Common myeloid progenitor, CD34-positive (primary cell): ENCODE data around the gene VDAC1.

Experiments used
- CTCF ChIA-PET: fragments of 350-600 bp; sonication (Branson Sonifier 250); formaldehyde crosslinking; loops from one replicate; lab custom pipeline; 2021; ENCODE audit warnings: antibody characterized with exemption; lab: Charles Lee
- POLR2A ChIA-PET: fragments of 350-600 bp; sonication (Branson Sonifier 250); formaldehyde crosslinking; loops from one replicate; lab custom pipeline; 2021; ENCODE audit warnings: antibody characterized with exemption; lab: Charles Lee
- DNase-seq, 3 donors: peaks; one replicate each; pipeline versions ENCODE4 v3.0.0 to v3.0.0-alpha.2; 2013
- H3K27ac ChIP-seq, 2 experiments: 1 replicate in 1 of 2; 2 replicates in 1 of 2; pipeline ENCODE4 v1.7.0; 2013; ENCODE audit warnings: inconsistent platforms in 2 of 2, low read length in 2 of 2, mild to moderate bottlenecking in 2 of 2, low read depth in 1 of 2, moderate library complexity in 1 of 2; ENCODE audit not compliant: severe bottlenecking in 2 of 2, insufficient read depth in 1 of 2, poor library complexity in 1 of 2
- H3K27me3 ChIP-seq, 5 experiments: replicated peaks in 2 of 5; 1 replicate in 3 of 5; 2 replicates in 2 of 5; pipeline versions ENCODE4 v1.6.1 to v1.7.0; 2013; ENCODE audit warnings: low read length in 4 of 5, mild to moderate bottlenecking in 2 of 5, moderate library complexity in 2 of 5, inconsistent platforms in 1 of 5; ENCODE audit not compliant: insufficient read depth in 5 of 5, control insufficient read depth in 4 of 5
- H3K36me3 ChIP-seq, 4 experiments: 1 replicate in 2 of 4; 2 replicates in 2 of 4; pipeline versions ENCODE4 v1.6.1 to v1.7.0; 2013; ENCODE audit warnings: low read length in 3 of 4, control low read depth in 1 of 4, mild to moderate bottlenecking in 1 of 4; ENCODE audit not compliant: control insufficient read depth in 4 of 4, insufficient read depth in 4 of 4
- H3K4me1 ChIP-seq, 4 experiments: 1 replicate in 3 of 4; 2 replicates in 1 of 4; pipeline versions ENCODE4 v1.6.1 to v1.7.1; 2013; ENCODE audit warnings: low read length in 3 of 4, mild to moderate bottlenecking in 3 of 4, control low read depth in 1 of 4, inconsistent platforms in 1 of 4, moderate library complexity in 1 of 4; ENCODE audit not compliant: control insufficient read depth in 4 of 4, insufficient read depth in 4 of 4; ENCODE audit errors: control extremely low read depth in 1 of 4
- H3K4me3 ChIP-seq, 7 experiments: 1 replicate in 4 of 7; 2 replicates in 3 of 7; pipeline versions ENCODE4 v1.5.1 to v1.7.0; 2013; ENCODE audit warnings: mild to moderate bottlenecking in 7 of 7, low read length in 6 of 7, moderate library complexity in 6 of 7, inconsistent platforms in 2 of 7, low read depth in 2 of 7, control low read depth in 1 of 7; ENCODE audit not compliant: insufficient read depth in 4 of 7, control insufficient read depth in 1 of 7; ENCODE audit errors: extremely low read depth in 1 of 7
- H3K9me3 ChIP-seq, 5 experiments: 1 replicate in 4 of 5; 2 replicates in 1 of 5; pipeline versions ENCODE4 v1.6.1 to v1.7.1; 2013; ENCODE audit warnings: low read length in 4 of 5, mild to moderate bottlenecking in 2 of 5, inconsistent platforms in 1 of 5, low read depth in 1 of 5, moderate library complexity in 1 of 5; ENCODE audit not compliant: control insufficient read depth in 4 of 5, insufficient read depth in 2 of 5; ENCODE audit errors: control extremely low read depth in 1 of 5
- WGBS: methylation state at CpG from one replicate; pipeline ENCODE4 v1.1.5; 2013; ENCODE audit not compliant: insufficient coverage; 5-methylcytosine and 5-hydroxymethylcytosine counted together

The VDAC1 gene

DNA sequence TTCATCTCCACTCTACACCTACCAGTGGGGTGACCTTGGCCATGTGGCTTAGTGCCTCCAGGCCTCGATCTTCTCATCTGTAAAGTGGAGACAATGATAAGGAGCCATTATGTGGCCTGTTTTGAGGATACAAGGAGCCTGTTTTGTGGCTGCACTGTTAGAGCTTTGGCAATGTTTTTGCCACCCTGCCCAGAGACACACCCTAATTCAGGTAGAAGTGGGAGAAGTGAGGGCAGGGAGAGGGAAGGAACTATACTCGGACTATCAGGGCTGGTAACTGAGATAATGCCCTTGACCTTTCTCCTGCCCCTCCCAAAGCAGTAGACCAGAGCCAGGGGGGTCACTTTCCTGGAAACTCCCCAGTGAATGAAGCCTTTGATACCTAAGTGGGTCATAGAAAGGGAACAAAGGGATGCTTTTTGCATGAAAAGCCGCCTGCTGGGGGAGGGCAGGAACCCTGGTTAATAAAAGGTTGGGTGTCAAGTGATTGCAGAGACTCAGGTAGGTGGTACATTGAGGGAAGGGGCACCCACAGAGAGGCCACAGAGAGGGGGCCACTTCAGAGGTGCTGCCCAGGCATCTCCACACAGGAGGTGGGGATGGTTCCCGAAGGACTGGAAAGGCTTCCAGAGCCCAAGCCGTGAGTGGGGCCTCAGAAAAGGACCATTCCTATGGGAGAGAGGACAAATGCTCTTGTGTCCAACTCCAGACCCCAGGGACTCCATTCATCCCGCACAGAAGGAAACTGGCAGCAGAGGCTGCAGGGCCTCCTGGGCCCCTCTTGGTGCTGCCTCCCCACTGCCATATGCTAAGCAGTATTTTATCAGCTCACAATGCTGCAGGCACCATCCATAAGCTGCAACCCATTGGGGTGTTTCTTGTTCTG lies 42.3 kb upstream of the VDAC1 start:
- H3K4me1 ChIP-seq = no peaks in the 10 kb centered on the region
- H3K36me3 ChIP-seq = no peaks in the 10 kb centered on the region
- WGBS = 98% methylated on average over 5 of the region's 6 CpGs
- H3K9me3 ChIP-seq = no peaks in the 10 kb centered on the region
- no peak overlapping the region for H3K27ac ChIP-seq
- ChIA-PET POLR2A (no interaction called here), CTCF (interaction anchor here (2.9 to 9.2 kb wide), 3 partner anchors 7 to 90 kb away, joined by 12 to 167 read pairs (median 22); no protein-coding TSS in a partner anchor)
- no peak for DNase-seq
- no peak overlapping the region for H3K4me3 ChIP-seq
- H3K27me3 ChIP-seq = peaks cover 0 to 2% (median 0%) of the 10 kb centered on the region in 5 experiments

DNA sequence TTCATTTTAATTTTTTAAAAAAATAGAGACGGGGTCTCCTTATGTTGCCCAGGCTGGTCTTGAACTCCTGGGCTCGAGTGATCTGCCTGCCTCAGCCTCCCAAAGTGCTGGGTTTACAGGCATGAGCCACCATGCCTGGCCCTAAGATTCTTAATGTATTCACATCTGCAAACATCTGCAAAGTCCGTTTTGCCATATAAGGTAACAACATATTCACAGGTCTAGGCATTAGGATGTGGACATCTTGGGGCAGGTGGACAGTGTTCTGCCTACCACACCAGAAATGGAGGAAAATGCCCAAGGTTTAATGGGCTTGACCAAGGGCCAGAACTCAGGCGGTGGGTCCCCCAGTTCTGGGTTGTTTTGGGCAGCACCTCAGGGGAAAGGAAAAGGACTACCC lies 41.6 kb upstream of the VDAC1 start:
- Histone ChIP-seq H3K36me3 (no peaks in the 10 kb centered on the region), H3K27ac (no peak overlapping the region), H3K4me3 (no peak overlapping the region), H3K4me1 (no peaks in the 10 kb centered on the region), H3K9me3 (no peaks in the 10 kb centered on the region), H3K27me3 (peaks cover 0 to 2% (median 0%) of the 10 kb centered on the region in 5 experiments)
- WGBS = 97% methylated on average over 3 of the region's 4 CpGs
- CTCF ChIA-PET = interaction anchor here (0.5 to 9.2 kb wide), 3 partner anchors 13 to 372 kb away, joined by 3 to 167 read pairs (median 22); no protein-coding TSS in a partner anchor
- POLR2A ChIA-PET = no interaction called here
- DNase-seq = no peak

GRCh38 chr5:134043793-134044792 lies 39.3 kb upstream of the VDAC1 start:
- no peak overlapping the region for H3K4me3 ChIP-seq
- no peaks in the 10 kb centered on the region for H3K9me3 ChIP-seq
- CTCF ChIA-PET = interaction anchor here (0.6 to 9.2 kb wide), 16 partner anchors 13 to 664 kb away, joined by 3 to 167 read pairs (median 4); no protein-coding TSS in a partner anchor
- H3K36me3 ChIP-seq = no peaks in the 10 kb centered on the region
- no peak for DNase-seq
- H3K27me3 ChIP-seq = peaks cover 0 to 2% (median 0%) of the 10 kb centered on the region in 5 experiments
- no peak overlapping the region for H3K27ac ChIP-seq
- WGBS = 94% methylated on average over 10 of the region's 18 CpGs
- POLR2A ChIA-PET = interaction anchor here (0.6 kb wide), 1 partner anchor 40 kb away, joined by 3 read pairs; the partner anchor contains the start of gene VDAC1
- H3K4me1 ChIP-seq = no peaks in the 10 kb centered on the region

GRCh38 chr5:134041570-134042411 lies 37.0 kb upstream of the VDAC1 start:
- H3K4me3 ChIP-seq = no peak overlapping the region
- H3K27ac ChIP-seq = no peak overlapping the region
- H3K9me3 ChIP-seq = no peaks in the 10 kb centered on the region
- no peak for DNase-seq
- WGBS = 95% methylated on average over 8 of the region's 11 CpGs
- H3K36me3 ChIP-seq = no peaks in the 10 kb centered on the region
- peaks cover 0 to 2% (median 0%) of the 10 kb centered on the region in 5 experiments for H3K27me3 ChIP-seq
- POLR2A ChIA-PET = interaction anchor here (1.7 kb wide), 1 partner anchor 102 kb away, joined by 3 read pairs; no protein-coding TSS in a partner anchor
- CTCF ChIA-PET = interaction anchor here (0.7 to 9.2 kb wide), 15 partner anchors 9 to 111 kb away, joined by 3 to 167 read pairs (median 10); no protein-coding TSS in a partner anchor
- H3K4me1 ChIP-seq = no peaks in the 10 kb centered on the region

DNA sequence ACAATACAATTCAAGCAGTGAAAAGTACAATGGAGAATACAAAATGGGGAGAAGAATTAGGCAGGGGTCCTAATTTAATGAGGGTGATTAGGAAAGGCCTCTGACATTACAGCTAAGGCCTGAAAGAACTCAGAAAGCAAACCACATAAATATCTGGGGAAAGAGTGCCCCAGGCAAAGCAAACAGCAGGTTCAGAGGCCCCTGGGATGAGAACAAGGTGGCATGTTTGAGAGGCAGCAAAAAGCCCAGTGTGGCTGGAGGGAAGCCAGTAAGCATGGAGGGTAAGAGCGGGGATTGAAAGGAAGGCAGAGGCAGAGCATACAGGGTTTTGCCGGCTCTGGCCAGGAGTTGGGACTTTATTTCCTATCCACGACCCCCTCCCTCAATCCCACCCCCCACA lies 33.4 kb upstream of the VDAC1 start:
- no peak for DNase-seq

GRCh38 chr5:134037160-134037559 lies 32.4 kb upstream of the VDAC1 start:
- Histone ChIP-seq H3K4me1 (no peaks in the 10 kb centered on the region), H3K4me3 (no peak overlapping the region), H3K9me3 (no peaks in the 10 kb centered on the region), H3K27ac (no peak overlapping the region), H3K27me3 (no peaks in the 10 kb centered on the region), H3K36me3 (no peaks in the 10 kb centered on the region)
- CTCF ChIA-PET = interaction anchor here (1.3 kb wide), 2 partner anchors 11 to 104 kb away, joined by 3 to 4 read pairs; no protein-coding TSS in a partner anchor
- POLR2A ChIA-PET = no interaction called here
- no peak for DNase-seq
- WGBS = 79% methylated on average over 2 of the region's 2 CpGs

More for the DNA sequence above, 33.4 kb upstream of the VDAC1 start:
- peaks cover 0 to under 1% (median 0%) of the 10 kb centered on the region in 5 experiments for H3K27me3 ChIP-seq
- CTCF ChIA-PET = interaction anchor here (1.3 to 2.4 kb wide), 3 partner anchors 12 to 103 kb away, joined by 3 to 7 read pairs (median 4); partner anchors contain the start of gene VDAC1
- no peaks in the 10 kb centered on the region for H3K9me3 ChIP-seq
- no CpG with 5 or more reads among the region's 3 CpGs for WGBS
- H3K4me3 ChIP-seq = no peak overlapping the region
- no peaks in the 10 kb centered on the region for H3K36me3 ChIP-seq
- H3K27ac ChIP-seq = no peak overlapping the region
- POLR2A ChIA-PET = no interaction called here
- H3K4me1 ChIP-seq = no peaks in the 10 kb centered on the region
